Measurements from ENCODE around the gene SDS. TPM values are rescaled to one million over a fixed set of nuclear protein-coding genes. Genes with fewer than 3 reads are reported as not detected.
A peak's percentile ranks its signal among the peaks of the same experiment; 100 is the strongest.

Gene SDS
- total and polyA plus RNA-seq, 2 of the 13 experiments (the other 11 are each of a cell fraction or from before 2014, with no cell fraction given) = not detected

GRCh38 chr12:113416091-113416754, 12.5 kb upstream of the SDS start:
- TF ChIP-seq ZFX (CRISPR knock-in tag; IDR thresholded peaks at IDR 0.05; ENCODE audit: low read depth) (no peak), ZNF639 (CRISPR knock-in tag; conservative IDR thresholded peaks at IDR 0.05) (no peak), GATAD2A (CRISPR knock-in tag; IDR thresholded peaks at IDR 0.05) (no peak), ZNF770 (CRISPR knock-in tag; IDR thresholded peaks at IDR 0.05) (peak; percentile 61), NCOA5 (CRISPR knock-in tag; IDR thresholded peaks at IDR 0.05) (no peak), TBL1XR1 (IDR thresholded peaks at IDR 0.05; ENCODE audit: borderline replicate concordance, low read length, partially characterized antibody) (no peak), ZNF616 (CRISPR knock-in tag; IDR thresholded peaks at IDR 0.05; ENCODE audit: low read depth) (no peak)
- BruUV-seq (replicated peaks) = no TSS peak
- WGBS (ENCODE audit: low lambda C conversion rate) = 6% methylated on average over 6 of the region's 6 CpGs
- in situ Hi-C loops (cut with HindIII; ENCODE audit: extremely low pct_ligation_motif_present, low pct_unique_long_range_greater_than_20kb) (no loop called here), intact Hi-C loops (cut with micrococcal nuclease; ENCODE audit: unreplicated experiment) (no loop called here)
- DNase-seq (ENCODE audit: low spot score) (no peak), ATAC-seq (0 out of 3 replicates have a peak, but pooled peaks have one; percentile 14), FAIRE-seq (no peak)
- Histone ChIP-seq H2AFZ (ENCODE audit: low read length) (no peak overlapping the region), H3K27ac (ENCODE audit: extremely low read length, insufficient read depth, low read length) (no peak overlapping the region), H3K9me3 (ENCODE audit: low read length) (no peaks in the 10 kb centered on the region), H3K4me2 (ENCODE audit: low read depth, low read length) (no peak overlapping the region), H3K4me3 (replicated peaks in 1 of 3; ENCODE audit: insufficient read depth in 1 of 3, low read depth in 2 of 3, low read length in 3 of 3) (no peak overlapping the region), H3K4me1 (ENCODE audit: insufficient read depth, low read length) (peaks cover 54% of the 10 kb centered on the region), H3K79me2 (ENCODE audit: insufficient read depth, low read length) (no peaks in the 10 kb centered on the region), H3K9ac (ENCODE audit: insufficient read depth, low read depth, low read length) (no peak overlapping the region), H4K20me1 (ENCODE audit: insufficient read depth, low read length) (no peaks in the 10 kb centered on the region), H3K36me3 (replicated peaks in 1 of 2; ENCODE audit: control insufficient read depth in 1 of 2, insufficient read depth in 2 of 2, low read length in 2 of 2) (no peaks in the 10 kb centered on the region), H3K27me3 (ENCODE audit: control insufficient read depth in 1 of 2, insufficient read depth in 2 of 2, low read length in 2 of 2) (0 out of 5 replicates have a peak, but pooled peaks cover 0 to 4% of the 10 kb centered on the region in 2 experiments)
- ChIA-PET POLR2A (no interaction called here), CTCF (ENCODE audit: low intra/inter-chr PET ratio, low total read pairs) (no interaction called here)
